Measurements from ENCODE around the gene REG3A. TPM values are rescaled to one million over a fixed set of nuclear protein-coding genes. Genes with fewer than 3 reads are reported as not detected.

Gene REG3A
- total RNA-seq, 1 donor from 2014 or later, result not detected

DNA sequence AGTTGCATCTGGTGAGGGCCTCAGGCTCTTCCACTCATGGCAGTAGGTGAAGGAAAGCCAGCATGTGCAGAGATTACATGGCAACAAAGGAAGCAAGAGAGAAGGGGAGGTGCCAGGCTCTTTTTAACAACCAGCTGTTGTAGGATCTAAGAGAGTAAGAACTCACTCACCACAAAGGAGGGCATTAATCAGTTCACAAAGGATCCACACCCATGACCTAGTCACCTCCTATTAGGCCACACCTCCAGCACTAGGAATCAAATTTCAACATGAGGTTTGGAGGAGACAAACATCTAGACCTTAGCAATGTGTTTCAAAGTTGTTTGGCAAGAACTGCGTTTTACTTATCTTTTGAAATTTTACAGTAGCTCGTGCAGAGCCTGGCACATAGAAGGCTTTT, 20.5 kb upstream of the REG3A start:
- Histone ChIP-seq H3K79me2 (ENCODE audit: insufficient read depth, low read length) (no peaks in the 10 kb centered on the region), H3K4me2 (ENCODE audit: low read length) (no peak overlapping the region), H4K20me1 (ENCODE audit: insufficient read depth, low read length) (no peaks in the 10 kb centered on the region), H3K4me3 (ENCODE audit: insufficient read depth, low read depth, low read length) (no peak overlapping the region), H3K4me1 (ENCODE audit: insufficient read depth, low read length) (no peaks in the 10 kb centered on the region), H2AFZ (ENCODE audit: low read depth, low read length) (no peak overlapping the region), H3K9me3 (ENCODE audit: insufficient read depth, low read depth, low read length) (peaks cover 3% of the 10 kb centered on the region), H3K27me3 (ENCODE audit: insufficient read depth, low read length) (no peaks in the 10 kb centered on the region), H3K36me3 (ENCODE audit: insufficient read depth, low read length) (no peaks in the 10 kb centered on the region), H3K9ac (ENCODE audit: low read length) (no peak overlapping the region), H3K27ac (ENCODE audit: low read depth, low read length) (no peak overlapping the region)
- TF ChIP-seq, protein P1, sequence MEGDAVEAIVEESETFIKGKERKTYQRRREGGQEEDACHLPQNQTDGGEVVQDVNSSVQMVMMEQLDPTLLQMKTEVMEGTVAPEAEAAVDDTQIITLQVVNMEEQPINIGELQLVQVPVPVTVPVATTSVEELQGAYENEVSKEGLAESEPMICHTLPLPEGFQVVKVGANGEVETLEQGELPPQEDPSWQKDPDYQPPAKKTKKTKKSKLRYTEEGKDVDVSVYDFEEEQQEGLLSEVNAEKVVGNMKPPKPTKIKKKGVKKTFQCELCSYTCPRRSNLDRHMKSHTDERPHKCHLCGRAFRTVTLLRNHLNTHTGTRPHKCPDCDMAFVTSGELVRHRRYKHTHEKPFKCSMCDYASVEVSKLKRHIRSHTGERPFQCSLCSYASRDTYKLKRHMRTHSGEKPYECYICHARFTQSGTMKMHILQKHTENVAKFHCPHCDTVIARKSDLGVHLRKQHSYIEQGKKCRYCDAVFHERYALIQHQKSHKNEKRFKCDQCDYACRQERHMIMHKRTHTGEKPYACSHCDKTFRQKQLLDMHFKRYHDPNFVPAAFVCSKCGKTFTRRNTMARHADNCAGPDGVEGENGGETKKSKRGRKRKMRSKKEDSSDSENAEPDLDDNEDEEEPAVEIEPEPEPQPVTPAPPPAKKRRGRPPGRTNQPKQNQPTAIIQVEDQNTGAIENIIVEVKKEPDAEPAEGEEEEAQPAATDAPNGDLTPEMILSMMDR (IDR thresholded peaks at IDR 0.05; ENCODE audit: insufficient read depth, low read depth, low read length), result no peak
- no peak for TF ChIP-seq EZH2 (IDR thresholded peaks at IDR 0.05; ENCODE audit: insufficient read depth, low read length)
- H3K9me3 Mint-ChIP-seq (ENCODE audit: unreplicated experiment), result peaks cover 5% of the 10 kb centered on the region
- H3K4me3 Mint-ChIP-seq (ENCODE audit: unreplicated experiment), result no peak overlapping the region
- no peak overlapping the region for H3K27ac Mint-ChIP-seq (ENCODE audit: unreplicated experiment)
- DNase-seq (ENCODE audit: low read depth) (no peak), FAIRE-seq (no peak)
- no peaks in the 10 kb centered on the region for H3K27me3 Mint-ChIP-seq (ENCODE audit: low read depth, unreplicated experiment)
- no peaks in the 10 kb centered on the region for H3K4me1 Mint-ChIP-seq (ENCODE audit: low read depth, unreplicated experiment)
- no peaks in the 10 kb centered on the region for H3K36me3 Mint-ChIP-seq (ENCODE audit: low read depth, unreplicated experiment)

DNA sequence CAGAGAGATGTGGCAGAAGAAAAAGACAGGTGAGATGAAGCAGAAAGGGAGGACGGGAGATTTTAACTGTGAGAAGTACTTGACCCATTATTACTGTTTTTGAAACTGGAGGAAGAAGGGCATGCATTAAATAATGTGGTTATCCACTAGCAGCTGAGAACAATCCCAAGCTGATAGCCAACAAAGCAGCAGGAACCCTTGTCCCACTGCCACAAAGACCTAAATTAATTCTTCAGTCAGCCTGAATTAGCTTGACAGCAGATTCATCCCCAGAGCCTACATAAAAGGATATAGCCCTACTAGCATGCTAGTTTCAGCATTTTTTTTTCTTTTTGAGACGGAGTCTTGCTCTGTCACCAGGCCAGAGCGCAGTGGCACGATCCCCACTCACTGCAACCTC, 19.5 kb upstream of the REG3A start:
- H3K36me3 ChIP-seq (ENCODE audit: insufficient read depth, low read length), result no peaks in the 10 kb centered on the region
- no peaks in the 10 kb centered on the region for H3K27me3 Mint-ChIP-seq (ENCODE audit: low read depth, unreplicated experiment)

DNA sequence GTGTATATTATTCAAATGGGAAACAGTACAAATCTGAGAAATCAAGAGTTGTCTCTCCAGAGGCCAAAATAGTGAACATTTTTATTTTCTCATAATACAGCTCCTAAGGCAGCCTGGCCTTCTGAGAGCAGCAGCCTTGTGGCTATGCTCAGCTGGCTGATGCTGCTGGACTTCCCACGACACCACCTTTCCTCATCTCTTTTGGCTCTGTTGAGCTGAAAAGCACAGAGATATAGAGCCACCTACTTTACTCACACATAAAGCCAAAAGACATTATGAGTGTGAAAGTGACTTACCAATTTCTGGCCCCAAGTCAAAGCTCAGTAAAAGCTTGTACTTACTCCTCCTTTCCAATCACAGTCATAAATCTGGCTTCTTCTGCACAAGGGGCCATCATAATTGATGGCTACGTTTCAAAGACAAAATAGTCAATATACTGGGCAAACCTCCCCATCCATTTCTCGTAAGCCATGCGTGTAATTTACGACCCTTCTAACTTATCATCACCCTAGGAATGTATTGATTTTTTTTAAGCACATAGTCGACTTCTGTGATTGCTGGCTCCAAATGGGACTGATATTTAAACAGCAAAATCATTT, 18.6 kb upstream of the REG3A start:
- H3K27me3 ChIP-seq (ENCODE audit: insufficient read depth, low read length), result no peaks in the 10 kb centered on the region
- no peak for FAIRE-seq
- H3K27ac Mint-ChIP-seq (ENCODE audit: unreplicated experiment), result no peak overlapping the region
- H3K4me3 Mint-ChIP-seq (ENCODE audit: unreplicated experiment), result no peak overlapping the region
- H3K9me3 Mint-ChIP-seq (ENCODE audit: unreplicated experiment), result peaks cover 5% of the 10 kb centered on the region
- no peaks in the 10 kb centered on the region for H3K4me1 Mint-ChIP-seq (ENCODE audit: low read depth, unreplicated experiment)
- H3K36me3 Mint-ChIP-seq (ENCODE audit: low read depth, unreplicated experiment), result no peaks in the 10 kb centered on the region
- H3K4me1 ChIP-seq (ENCODE audit: insufficient read depth, low read length), result no peaks in the 10 kb centered on the region
- H3K27ac ChIP-seq (ENCODE audit: low read depth, low read length), result no peak overlapping the region
- no peak for TF ChIP-seq EZH2 (IDR thresholded peaks at IDR 0.05; ENCODE audit: insufficient read depth, low read length)
- TF ChIP-seq, protein P1 (IDR thresholded peaks at IDR 0.05; ENCODE audit: insufficient read depth, low read depth, low read length), result no peak
- no peak overlapping the region for H3K4me2 ChIP-seq (ENCODE audit: low read length)
- DNase-seq (ENCODE audit: low read depth), result no peak
- no peaks in the 10 kb centered on the region for H4K20me1 ChIP-seq (ENCODE audit: insufficient read depth, low read length)
- H2AFZ ChIP-seq (ENCODE audit: low read depth, low read length), result no peak overlapping the region
- H3K9me3 ChIP-seq (ENCODE audit: insufficient read depth, low read depth, low read length), result peaks cover 3% of the 10 kb centered on the region
- no peaks in the 10 kb centered on the region for H3K27me3 Mint-ChIP-seq (ENCODE audit: low read depth, unreplicated experiment)
- H3K36me3 ChIP-seq (ENCODE audit: insufficient read depth, low read length), result no peaks in the 10 kb centered on the region
- H3K79me2 ChIP-seq (ENCODE audit: insufficient read depth, low read length), result no peaks in the 10 kb centered on the region
- no peak overlapping the region for H3K9ac ChIP-seq (ENCODE audit: low read length)
- H3K4me3 ChIP-seq (ENCODE audit: insufficient read depth, low read depth, low read length), result no peak overlapping the region

More for the DNA sequence above, 19.5 kb upstream of the REG3A start:
- peaks cover 3% of the 10 kb centered on the region for H3K9me3 ChIP-seq (ENCODE audit: insufficient read depth, low read depth, low read length)
- peaks cover 5% of the 10 kb centered on the region for H3K9me3 Mint-ChIP-seq (ENCODE audit: unreplicated experiment)
- no peak for TF ChIP-seq EZH2 (IDR thresholded peaks at IDR 0.05; ENCODE audit: insufficient read depth, low read length)
- TF ChIP-seq, protein P1 (IDR thresholded peaks at IDR 0.05; ENCODE audit: insufficient read depth, low read depth, low read length), result no peak
- no peak overlapping the region for H3K9ac ChIP-seq (ENCODE audit: low read length)
- H3K27ac Mint-ChIP-seq (ENCODE audit: unreplicated experiment), result no peak overlapping the region
- FAIRE-seq (no peak), DNase-seq (ENCODE audit: low read depth) (no peak)
- H3K79me2 ChIP-seq (ENCODE audit: insufficient read depth, low read length), result no peaks in the 10 kb centered on the region
- no peaks in the 10 kb centered on the region for H3K4me1 Mint-ChIP-seq (ENCODE audit: low read depth, unreplicated experiment)
- no peaks in the 10 kb centered on the region for H3K36me3 Mint-ChIP-seq (ENCODE audit: low read depth, unreplicated experiment)
- no peak overlapping the region for H3K4me3 Mint-ChIP-seq (ENCODE audit: unreplicated experiment)
- no peaks in the 10 kb centered on the region for H4K20me1 ChIP-seq (ENCODE audit: insufficient read depth, low read length)
- no peaks in the 10 kb centered on the region for H3K4me1 ChIP-seq (ENCODE audit: insufficient read depth, low read length)
- H3K4me2 ChIP-seq (ENCODE audit: low read length), result no peak overlapping the region
- H3K27me3 ChIP-seq (ENCODE audit: insufficient read depth, low read length), result no peaks in the 10 kb centered on the region
- no peak overlapping the region for H3K27ac ChIP-seq (ENCODE audit: low read depth, low read length)
- no peak overlapping the region for H2AFZ ChIP-seq (ENCODE audit: low read depth, low read length)
- H3K4me3 ChIP-seq (ENCODE audit: insufficient read depth, low read depth, low read length), result no peak overlapping the region

Measured in astrocyte (in vitro differentiated cells and primary cell).